HepG2 (cell line): Measurements from ENCODE around the gene BHLHE23. TPM values are rescaled to one million over a fixed set of nuclear protein-coding genes. Genes with fewer than 3 reads are reported as not detected.
A peak's percentile ranks its signal among the peaks of the same experiment; 100 is the strongest.

Experiments
- ATAC-seq: fragments of 200-7000 bp; cut with Tn5 transposase; 3 replicates; pipeline ENCODE4 v1.9.1; 2020; ENCODE audit warnings: mild to moderate bottlenecking, moderate library complexity
- BruUV-seq: library from RNA; stranded (reverse); fragments of 400-500 nt; replicated peaks from 2 replicates; lab custom pipeline; 2021; lab: Mats Ljungman, UMichigan
- CTCF ChIA-PET: fragments of 300-600 bp; formaldehyde crosslinking; extraction: SDS; loops from one replicate; lab custom pipeline; 2021; ENCODE audit warnings: low total read pairs, inconsistent platforms, low intra/inter-chr PET ratio; lab: Yijun Ruan, JAX
- POLR2A ChIA-PET: fragments of 350-600 bp; sonication (Branson Sonifier 250); formaldehyde crosslinking; loops from one replicate; lab custom pipeline; 2020; ENCODE audit warnings: antibody characterized with exemption, inconsistent platforms; lab: Yijun Ruan, JAX
- DNase-seq: peaks from one replicate; pipeline ENCODE4 v3.0.0-alpha.2; 2015; ENCODE audit warnings: low spot score
- FAIRE-seq: peaks from 3 replicates; lab custom pipeline; 2011; peaks lifted over from hg19 to GRCh38; lab: Jason Lieb, UNC
- H2AFZ ChIP-seq: one replicate; pipeline ENCODE4 v1.6.1; 2011; ENCODE audit warnings: low read length, inconsistent platforms
- H3K27ac ChIP-seq: fragments of 300-600 bp; 3 replicates; pipeline ENCODE4 v1.8.0; 2011; ENCODE audit warnings: mixed run types, mild to moderate bottlenecking, mixed read lengths, low read length, inconsistent platforms; ENCODE audit not compliant: insufficient read depth; ENCODE audit errors: extremely low read length
- H3K27me3 ChIP-seq, 2 experiments: fragments of 200-600 bp in 1 of 2; 2 replicates in 1 of 2; 3 replicates in 1 of 2; pipeline versions ENCODE4 v1.6.0 to v1.8.0; 2011; ENCODE audit warnings: low read length in 2 of 2, mild to moderate bottlenecking in 2 of 2, moderate library complexity in 2 of 2, inconsistent platforms in 1 of 2; ENCODE audit not compliant: insufficient read depth in 2 of 2, control insufficient read depth in 1 of 2
- H3K36me3 ChIP-seq, 2 experiments: fragments of 200-600 bp in 1 of 2; replicated peaks in 1 of 2; 2 replicates in 1 of 2; 3 replicates in 1 of 2; pipeline versions ENCODE4 v1.5.1 to v1.8.0; 2011; ENCODE audit warnings: low read length in 2 of 2, inconsistent platforms in 1 of 2; ENCODE audit not compliant: insufficient read depth in 2 of 2, control insufficient read depth in 1 of 2
- H3K4me1 ChIP-seq: 2 replicates; pipeline ENCODE4 v1.5.1; 2012; ENCODE audit warnings: low read length, inconsistent platforms; ENCODE audit not compliant: insufficient read depth
- H3K4me2 ChIP-seq: 2 replicates; pipeline ENCODE4 v1.6.0; 2011; ENCODE audit warnings: low read depth, low read length, inconsistent platforms
- H3K4me3 ChIP-seq, 3 experiments: fragments of 200-600 bp in 1 of 3; sonication (generic), shearing (Covaris generic) in 1 of 3; replicated peaks in 1 of 3; 2 replicates each; pipeline ENCODE4 v1.5.1; 2011 to 2016; ENCODE audit warnings: low read length in 3 of 3, inconsistent platforms in 2 of 3, low read depth in 2 of 3, mild to moderate bottlenecking in 2 of 3, control low read depth in 1 of 3, mixed read lengths in 1 of 3; ENCODE audit not compliant: insufficient read depth in 1 of 3
- H3K79me2 ChIP-seq: one replicate; pipeline ENCODE4 v1.6.1; 2011; ENCODE audit warnings: low read length, inconsistent platforms; ENCODE audit not compliant: insufficient read depth
- H3K9ac ChIP-seq: 2 replicates; pipeline ENCODE4 v1.6.0; 2011; ENCODE audit warnings: mild to moderate bottlenecking, low read depth, low read length, inconsistent platforms; ENCODE audit not compliant: insufficient read depth
- H3K9me3 ChIP-seq: 2 replicates; pipeline ENCODE4 v1.5.1; 2012; ENCODE audit warnings: mild to moderate bottlenecking, low read length
- H4K20me1 ChIP-seq: 2 replicates; pipeline ENCODE4 v1.6.0; 2011; ENCODE audit warnings: inconsistent platforms, mild to moderate bottlenecking, low read length, moderate library complexity; ENCODE audit not compliant: insufficient read depth
- DR1 ChIP-seq: sonication (generic); formaldehyde crosslinking; IDR thresholded peaks from 2 replicates; pipeline ENCODE4 v1.8.0; 2021; ENCODE audit warnings: mild to moderate bottlenecking, missing genetic modification reagents, inconsistent platforms
- FOSL2 ChIP-seq: sonication (generic); formaldehyde crosslinking; IDR thresholded peaks from 2 replicates; pipeline ENCODE4 v1.4.0; 2020; ENCODE audit warnings: missing genetic modification reagents
- FOXC1 ChIP-seq: sonication (generic); formaldehyde crosslinking; IDR thresholded peaks from 2 replicates; pipeline ENCODE4 v1.8.0; 2022; ENCODE audit warnings: mild to moderate bottlenecking, missing genetic modification reagents, borderline replicate concordance
- FOXP1 ChIP-seq, 2 experiments: fragments of 450-650 bp in 1 of 2; IDR thresholded peaks; 2 replicates each; pipeline ENCODE4 v1.6.1; 2017 to 2018; ENCODE audit warnings: antibody characterized with exemption in 1 of 2
- MAX ChIP-seq: IDR thresholded peaks from 2 replicates; pipeline ENCODE4 v1.6.1; 2012; ENCODE audit warnings: inconsistent platforms
- PRDM4 ChIP-seq: sonication (generic); formaldehyde crosslinking; IDR thresholded peaks from 2 replicates; pipeline ENCODE4 v1.9.0; 2021; ENCODE audit warnings: missing genetic modification reagents, borderline replicate concordance
- SIN3A ChIP-seq: IDR thresholded peaks from 2 replicates; pipeline ENCODE4 v1.6.1; 2011; ENCODE audit warnings: low read depth, mild to moderate bottlenecking, control low read depth, low read length, borderline replicate concordance
- SOX13 ChIP-seq, 3 experiments: fragments of 450-650 bp in 1 of 3; sonication (generic) in 1 of 3; formaldehyde crosslinking in 1 of 3; IDR thresholded peaks in 2 of 3; conservative IDR thresholded peaks in 1 of 3; 2 replicates each; pipeline versions ENCODE4 v1.5.0 to v1.6.1; 2016 to 2020; ENCODE audit warnings: antibody characterized with exemption in 1 of 3, mild to moderate bottlenecking in 1 of 3, missing compliant biosample characterization in 1 of 3, missing genetic modification reagents in 1 of 3, moderate library complexity in 1 of 3
- TEAD2 ChIP-seq: sonication (generic); formaldehyde crosslinking; IDR thresholded peaks from 2 replicates; pipeline ENCODE4 v1.9.0; 2021; ENCODE audit warnings: missing genetic modification reagents
- TEAD3 ChIP-seq: optimal IDR thresholded peaks from 2 replicates; pipeline ENCODE3; 2016; ENCODE audit warnings: borderline replicate concordance
- TRAFD1 ChIP-seq: sonication (generic); formaldehyde crosslinking; IDR thresholded peaks from 2 replicates; pipeline ENCODE4 v1.5.1; 2020; ENCODE audit warnings: missing genetic modification reagents, mild to moderate bottlenecking, borderline replicate concordance
- ZNF205 ChIP-seq: IDR thresholded peaks from 2 replicates; pipeline ENCODE4 v1.6.1; 2018; ENCODE audit warnings: missing biosample characterization, missing genetic modification reagents
- ZSCAN30 ChIP-seq: sonication (generic); formaldehyde crosslinking; IDR thresholded peaks from 2 replicates; pipeline ENCODE4 v1.5.0; 2020; ENCODE audit warnings: mild to moderate bottlenecking, missing genetic modification reagents
- ZSCAN31 ChIP-seq: sonication (generic); formaldehyde crosslinking; IDR thresholded peaks from 2 replicates; pipeline ENCODE4 v1.5.0; 2020; ENCODE audit warnings: low read depth, mild to moderate bottlenecking, missing genetic modification reagents
- WGBS: methylation state at CpG from one replicate; pipeline ENCODE4 v1.1.6; 2017; ENCODE audit warnings: low lambda C conversion rate; 5-methylcytosine and 5-hydroxymethylcytosine counted together
- in situ Hi-C: cut with HindIII; loops from 2 replicates; pipeline ENCODE4 v1.10.0; 2017; ENCODE audit warnings: low pct_unique_long_range_greater_than_20kb; ENCODE audit not compliant: extremely low pct_ligation_motif_present
- intact Hi-C: fragments of 100-400 bp; cut with micrococcal nuclease; formaldehyde crosslinking; loops from one replicate; pipeline ENCODE4 v1.10.0; 2022; ENCODE audit not compliant: unreplicated experiment
- polyA plus RNA-seq, 8 experiments: library from polyadenylated mRNA; depleted of rRNA in 3 of 8; stranded (reverse) in 7 of 8; unstranded in 1 of 8; fragments of >200 nt; fragmentation: Illumina TruSeq in 4 of 8; extraction: Trizol in 4 of 8; gene quantifications; 2 replicates each; pipeline versions ENCODE4 v1.2.1 to v1.2.3, GENCODE V29; 2011 to 2016; ENCODE audit warnings: low read depth in 4 of 8, missing spikeins in 1 of 8, mixed read lengths in 1 of 8; ENCODE audit not compliant: insufficient read depth in 1 of 8
- total RNA-seq, 5 experiments: library from RNA; depleted of rRNA; stranded (reverse); fragments of >200 nt; fragmentation: Illumina TruSeq; extraction: Trizol; gene quantifications; 2 replicates each; pipeline ENCODE4 v1.2.3, GENCODE V29; 2016; ENCODE audit warnings: low read depth in 1 of 5
- TF ChIP-seq, protein P1 (sequence below): fragments of 450-650 bp; IDR thresholded peaks from 2 replicates; pipeline ENCODE4 v1.6.1; 2016

BHLHE23 gene
- total and polyA plus RNA-seq, 2 of the 13 experiments (the other 11 are each of a cell fraction or from before 2014, with no cell fraction given): not detected

GRCh38 chr20:63009988-63010769 lies 3.4 kb upstream of the BHLHE23 start:
- ChIA-PET POLR2A (interaction anchor here (1.0 to 1.4 kb wide), 2 partner anchors 38 to 106 kb away, joined by 3 to 5 read pairs; no protein-coding TSS in a partner anchor), CTCF (interaction anchor here (1.7 to 2.9 kb wide), 4 partner anchors 38 to 188 kb away, joined by 7 to 42 read pairs (median 20); no protein-coding TSS in a partner anchor)
- Histone ChIP-seq H3K79me2 (no peaks in the 10 kb centered on the region), H3K36me3 (no peaks in the 10 kb centered on the region), H4K20me1 (peaks cover 9% of the 10 kb centered on the region; the same call in 1 of the 2 replicates), H3K27ac (no peak overlapping the region), H3K27me3 (peaks cover 36 to 94% of the 10 kb centered on the region in 2 experiments), H2AFZ (no peak overlapping the region), H3K4me2 (peak overlapping the region; percentile 59), H3K4me3 (peak overlapping the region; percentile 4 to 57 (median 23); a peak in 2 of 6 replicates), H3K9ac (no peak overlapping the region), H3K4me1 (peaks cover 20% of the 10 kb centered on the region), H3K9me3 (peaks cover 8% of the 10 kb centered on the region; the same call in 1 of the 2 replicates)
- no peak for ATAC-seq
- BruUV-seq: no TSS peak
- intact Hi-C loops: loop anchor here (1.0 to 2.0 kb wide), 4 partner anchors 38 to 187 kb away; no protein-coding TSS in a partner anchor
- no peak for FAIRE-seq
- WGBS: 15% methylated on average over 30 of the region's 30 CpGs
- DNase-seq: no peak
- in situ Hi-C loops: loop anchor here (5.0 kb wide), 1 partner anchor 138 kb away; no protein-coding TSS in a partner anchor
- TF ChIP-seq FOXP1 (IDR thresholded peaks at IDR 0.05): no peak
- TF ChIP-seq FOXP1 (CRISPR knock-in tag; IDR thresholded peaks at IDR 0.05): no peak
- 0 out of 2 replicates have a peak, but pooled peaks have one; percentile 1 for TF ChIP-seq TRAFD1 (CRISPR knock-in tag)
- TF ChIP-seq, protein P1, sequence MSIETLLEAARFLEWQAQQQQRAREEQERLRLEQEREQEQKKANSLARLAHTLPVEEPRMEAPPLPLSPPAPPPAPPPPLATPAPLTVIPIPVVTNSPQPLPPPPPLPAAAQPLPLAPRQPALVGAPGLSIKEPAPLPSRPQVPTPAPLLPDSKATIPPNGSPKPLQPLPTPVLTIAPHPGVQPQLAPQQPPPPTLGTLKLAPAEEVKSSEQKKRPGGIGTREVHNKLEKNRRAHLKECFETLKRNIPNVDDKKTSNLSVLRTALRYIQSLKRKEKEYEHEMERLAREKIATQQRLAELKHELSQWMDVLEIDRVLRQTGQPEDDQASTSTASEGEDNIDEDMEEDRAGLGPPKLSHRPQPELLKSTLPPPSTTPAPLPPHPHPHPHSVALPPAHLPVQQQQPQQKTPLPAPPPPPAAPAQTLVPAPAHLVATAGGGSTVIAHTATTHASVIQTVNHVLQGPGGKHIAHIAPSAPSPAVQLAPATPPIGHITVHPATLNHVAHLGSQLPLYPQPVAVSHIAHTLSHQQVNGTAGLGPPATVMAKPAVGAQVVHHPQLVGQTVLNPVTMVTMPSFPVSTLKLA: peak; percentile 73; the same call in 1 of the 2 replicates
- no peak for TF ChIP-seq TEAD3 (CRISPR knock-in tag)
- no peak for TF ChIP-seq TEAD2 (CRISPR knock-in tag)
- no peak for TF ChIP-seq ZNF205 (CRISPR knock-in tag)
- TF ChIP-seq PRDM4 (CRISPR knock-in tag): no peak
- TF ChIP-seq FOSL2 (CRISPR knock-in tag): no peak
- no peak for TF ChIP-seq SIN3A
- no peak for TF ChIP-seq DR1 (CRISPR knock-in tag)
- no peak for TF ChIP-seq ZSCAN31
- no peak for TF ChIP-seq SOX13 (IDR thresholded peaks at IDR 0.05)
- no peak for TF ChIP-seq SOX13 (CRISPR knock-in tag; conservative IDR thresholded peaks at IDR 0.05 in 1 of 2, IDR thresholded peaks at IDR 0.05 in 1 of 2)
- no peak for TF ChIP-seq FOXC1
- TF ChIP-seq ZSCAN30 (CRISPR knock-in tag): no peak
- TF ChIP-seq MAX: no peak
